Left kidney (tissue), 2 donors: ENCODE results near the gene ZNF30. TPM values are rescaled to one million over a fixed set of nuclear protein-coding genes. Genes with fewer than 3 reads are reported as not detected.
"Not testable (repeated sequence)": the region's sequence is repeated elsewhere in the genome, so short reads cannot be mapped to it uniquely, and the experiment has no call there.

Experiments
- DNase-seq: peaks from one replicate; pipeline ENCODE4 v3.0.0-alpha.2; 2013
- polyA plus RNA-seq: library from polyadenylated mRNA; unstranded; fragments of 120-200 nt; gene quantifications from one replicate; pipeline ENCODE4 v1.2.1, GENCODE V29; 2013; ENCODE audit not compliant: insufficient read length

ZNF30 gene
- polyA plus RNA-seq, 1 donor, result 9.6 TPM

- no peak for DNase-seq
These were observed 33.6 kb downstream of the ZNF30 start for GRCh38 chr19:34960103-34960805.

DNA sequence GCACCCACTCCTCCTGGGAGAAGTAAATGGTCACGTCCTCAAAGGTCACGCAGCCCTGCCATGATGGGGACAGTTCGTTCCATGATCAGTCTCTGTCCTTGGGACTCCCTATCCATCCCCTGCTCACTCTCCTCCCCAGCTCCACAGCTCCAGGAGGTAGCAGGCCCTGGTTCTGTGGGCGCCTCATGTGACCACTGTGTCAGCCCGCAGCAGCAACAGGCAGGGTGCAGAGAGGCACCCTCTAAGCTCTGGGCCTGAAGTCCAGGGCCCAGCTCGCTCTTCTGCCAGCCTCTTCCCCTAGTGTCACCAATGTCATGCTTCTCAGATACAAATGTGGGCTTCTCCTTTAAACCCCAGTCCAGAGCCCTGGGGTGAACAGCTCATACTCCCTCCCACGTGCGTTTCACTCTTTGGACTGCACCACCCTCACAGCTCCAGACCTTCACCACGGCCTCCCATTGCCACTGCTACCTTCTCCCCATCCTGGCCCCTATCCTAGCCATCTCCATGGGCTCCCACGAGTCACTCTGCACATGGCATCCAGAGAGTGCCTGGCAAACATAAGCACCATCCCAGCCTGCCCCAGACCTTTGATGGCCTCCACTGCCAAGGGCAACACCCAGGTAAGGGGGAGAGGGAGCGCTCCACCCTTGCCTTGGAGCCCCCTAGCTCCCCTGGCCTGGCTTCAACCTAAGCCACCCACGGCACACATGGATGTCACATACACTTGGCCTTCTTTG, 34.4 kb downstream of the ZNF30 start:
- DNase-seq, result no peak

DNA sequence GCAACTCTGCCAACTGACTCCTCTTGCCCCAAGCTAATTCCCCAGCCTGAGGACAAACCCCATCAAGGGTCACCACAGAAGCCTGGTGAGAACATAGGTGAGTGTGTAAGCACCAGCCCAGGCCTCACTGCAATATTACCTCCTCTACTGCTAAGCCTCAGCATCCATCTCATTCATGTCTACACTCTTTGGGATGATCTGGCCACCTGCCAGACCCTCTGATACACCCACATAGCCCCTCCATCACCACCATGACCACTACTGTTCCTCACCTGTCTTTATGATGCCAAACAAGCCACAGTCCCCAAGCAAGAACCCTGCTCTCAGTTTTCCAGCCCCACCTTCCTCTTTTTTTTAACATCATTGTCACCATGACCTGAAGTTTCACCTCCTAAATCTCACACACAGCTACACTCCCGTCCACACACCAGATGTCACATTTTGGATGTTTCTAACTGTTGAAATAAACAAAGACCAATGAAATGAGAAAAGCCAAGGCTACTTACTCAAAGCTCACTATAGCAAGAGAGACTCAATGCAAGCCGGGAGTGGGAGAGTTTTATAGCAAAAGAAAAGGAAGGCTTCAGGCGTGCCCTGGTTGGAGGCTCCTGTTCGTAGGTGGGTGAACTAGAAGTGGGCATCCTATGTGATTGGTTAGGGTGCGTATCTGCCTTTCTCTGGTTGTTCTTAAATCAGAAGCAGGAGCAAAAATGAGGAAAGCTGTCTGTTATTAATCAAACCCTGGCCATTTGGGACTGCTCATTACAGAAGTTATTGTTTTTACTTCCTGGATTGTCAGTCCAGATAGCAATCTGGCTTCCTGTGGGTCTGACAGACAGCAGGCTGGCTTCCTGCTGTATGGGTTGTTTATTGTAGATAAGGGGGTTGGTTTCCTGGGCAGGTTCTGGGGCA, 35.3 kb downstream of the ZNF30 start:
- no peak for DNase-seq

DNA sequence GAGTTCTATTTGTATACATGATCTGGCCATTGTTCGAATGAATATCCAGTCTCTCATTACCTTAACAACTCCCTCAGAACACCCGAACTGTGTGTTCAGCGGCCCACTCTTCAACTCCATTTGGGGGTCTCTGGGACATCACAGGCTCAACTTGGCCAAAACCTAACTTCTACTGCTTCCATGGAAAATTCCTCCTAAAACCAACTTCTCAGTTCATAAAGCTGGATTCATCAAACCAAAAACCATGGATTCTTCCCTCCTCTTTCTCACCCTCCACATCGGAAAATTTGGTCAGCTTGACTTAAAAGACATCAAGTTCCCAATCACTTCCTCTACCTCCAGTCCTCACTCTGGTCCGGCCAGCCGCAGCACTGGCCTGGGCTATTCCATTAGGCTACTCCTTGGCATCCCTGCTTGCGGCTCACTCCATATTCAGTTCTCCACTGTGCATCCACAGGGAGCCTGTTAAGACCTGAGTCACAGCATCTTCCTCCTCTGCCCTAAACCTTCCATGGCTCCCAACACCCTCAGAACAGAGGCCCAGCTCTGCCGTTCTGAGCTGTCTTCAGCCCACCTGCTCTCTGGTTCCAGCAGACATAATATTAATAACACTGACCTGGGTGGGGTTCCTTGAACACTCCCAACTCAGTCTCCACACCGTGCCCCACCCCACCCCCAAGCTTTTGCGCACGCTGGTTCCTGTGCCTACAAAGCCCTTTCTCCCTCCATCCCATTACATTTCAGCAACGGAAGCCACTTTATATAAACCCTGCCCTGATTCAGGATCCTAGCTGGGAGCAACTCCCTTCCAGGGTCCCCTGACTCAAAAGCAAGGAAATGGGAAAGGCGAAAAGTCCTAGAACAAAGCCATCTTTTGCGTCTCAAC, 36.2 kb downstream of the ZNF30 start:
- DNase-seq, result peak; percentile 15

- DNase-seq, result peak; percentile 53
These were observed 37.1 kb downstream of the ZNF30 start, which contains the start of gene ZNF792 for GRCh38 chr19:34963573-34964406. TSS of gene ZNF792 (minus strand) at chr19:34964229. CDS start at chr19:34963662, 567 bp downstream.

DNA sequence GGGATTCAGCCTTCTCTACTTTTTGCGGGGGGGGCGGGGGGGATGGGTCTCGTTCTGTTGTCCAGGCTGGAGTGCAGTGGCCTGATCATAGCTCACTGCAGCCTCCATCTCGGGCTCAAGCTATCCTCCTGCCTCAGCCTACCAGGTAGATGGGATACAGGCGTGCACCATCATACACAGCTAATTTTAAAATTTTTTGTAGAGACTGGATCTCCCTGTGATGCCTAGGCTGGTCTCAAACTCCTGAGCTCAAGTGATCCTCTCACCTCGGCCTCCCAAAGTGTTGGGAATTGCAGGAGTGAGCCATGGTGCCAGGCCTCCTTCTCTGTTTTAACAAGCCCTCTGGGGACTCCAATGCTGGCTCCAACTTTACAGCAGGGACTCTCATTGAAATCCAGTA, 37.9 kb downstream of the ZNF30 start:
- no peak for DNase-seq

- not testable (repeated sequence) for DNase-seq
These were observed 38.8 kb downstream of the ZNF30 start for GRCh38 chr19:34965505-34965904.

DNA sequence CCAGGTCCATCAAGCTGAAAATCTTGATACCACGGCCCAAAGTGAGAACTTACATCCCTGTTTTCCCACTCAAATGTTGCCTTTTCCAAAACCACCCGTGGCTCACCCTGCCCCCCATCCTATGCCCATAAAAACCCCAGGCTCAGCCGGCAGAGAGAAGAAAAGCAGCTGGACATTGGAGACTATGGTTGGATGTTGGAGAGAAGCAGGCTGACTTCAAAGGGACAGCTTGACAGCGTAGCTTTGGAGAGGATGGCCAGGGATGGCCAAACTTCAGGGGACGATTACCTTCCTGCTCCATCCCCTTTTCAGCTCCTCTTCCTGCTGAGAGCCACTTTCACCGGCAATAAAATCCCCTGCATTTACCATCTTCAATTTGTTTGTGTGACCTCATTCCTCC, 40.8 kb downstream of the ZNF30 start:
- DNase-seq, result no peak

GRCh38 chr19:34969721-34970120, 43.0 kb downstream of the ZNF30 start:
- DNase-seq, result no peak

DNA sequence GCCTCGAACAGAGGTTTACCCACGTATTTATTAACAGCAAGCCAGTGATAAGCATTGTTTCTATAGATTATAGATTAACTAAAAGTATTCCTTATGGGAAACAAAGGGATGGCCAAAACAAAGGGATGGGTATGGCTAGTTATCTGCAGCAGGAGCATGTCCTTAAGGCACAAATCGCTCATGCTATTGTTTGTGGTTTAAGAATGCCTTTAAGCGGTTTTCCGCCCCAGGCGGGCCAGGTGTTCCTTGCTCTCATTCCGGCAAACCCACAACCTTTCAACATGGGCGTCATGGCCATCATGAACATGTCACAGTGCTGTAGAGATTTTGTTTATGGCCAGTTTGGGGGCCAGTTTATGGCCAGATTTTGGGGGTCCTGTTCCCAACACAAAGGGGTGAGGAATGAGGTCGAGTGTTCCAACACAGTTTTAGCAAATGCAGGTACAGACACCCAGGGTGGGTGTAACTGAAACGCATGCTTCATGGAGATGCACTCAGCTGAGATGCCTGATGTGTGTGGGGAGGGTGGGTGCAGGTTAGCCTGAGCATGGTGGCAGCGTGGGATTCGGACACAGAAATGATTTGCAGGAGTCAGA, 43.6 kb downstream of the ZNF30 start:
- not testable (repeated sequence) for DNase-seq

- DNase-seq, result no peak
These were observed 45.5 kb downstream of the ZNF30 start for GRCh38 chr19:34972163-34972705.

- DNase-seq, result no peak
These were observed 47.9 kb downstream of the ZNF30 start for GRCh38 chr19:34974646-34975045.

DNA sequence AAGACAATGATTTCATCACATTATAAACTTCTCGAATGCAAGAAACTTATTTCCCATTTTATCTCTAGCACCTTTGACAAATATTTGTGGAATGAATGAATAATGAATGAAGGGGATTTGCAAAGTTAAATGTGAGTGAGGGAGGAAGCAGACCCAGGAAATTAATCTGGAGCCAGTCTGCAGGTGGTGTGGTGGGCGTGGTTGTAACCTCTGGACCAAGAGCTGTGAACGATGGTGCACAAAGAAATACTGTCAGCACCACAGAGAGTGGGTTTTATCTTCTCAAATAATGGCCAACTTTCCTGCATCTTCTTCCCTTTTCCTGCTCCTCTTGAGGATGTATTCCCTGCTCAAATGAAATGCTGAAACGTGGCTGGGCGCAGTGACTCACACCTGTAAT, 48.4 kb downstream of the ZNF30 start:
- no peak for DNase-seq

- DNase-seq, result no peak
These were observed 49.9 kb downstream of the ZNF30 start for GRCh38 chr19:34976611-34977010.

GRCh38 chr19:34979819-34980640, 53.3 kb downstream of the ZNF30 start:
- DNase-seq, result no peak

GRCh38 chr19:34982275-34982674, 55.6 kb downstream of the ZNF30 start:
- DNase-seq, result no peak

GRCh38 chr19:34983786-34984185, 57.1 kb downstream of the ZNF30 start:
- DNase-seq, result no peak

- DNase-seq, result no peak
These were observed 57.6 kb downstream of the ZNF30 start for GRCh38 chr19:34984287-34984686.
